ENCODE data around the gene VGLL1. TPM values are rescaled to one million over a fixed set of nuclear protein-coding genes. Genes with fewer than 3 reads are reported as not detected.

The VGLL1 gene
- not detected in 2 replicates for total RNA-seq (2014; rRNA removed; shearing (Covaris generic))
- not detected in 2 replicates for polyA plus RNA-seq (2015; cell fraction: cytosol; rRNA removed)
- not detected in 2 replicates for polyA plus RNA-seq (2015; cell fraction: nucleus; rRNA removed)

- in situ Hi-C loops (cut with HindIII; ENCODE audit: low pct_unique_long_range_greater_than_20kb, low sequenced_read_pairs) = no loop called here
- no peak for DNase-seq (ENCODE audit: low read depth, low spot score)
Measured at GRCh38 chrX:136531951-136532350, at the start of gene VGLL1. Gene VGLL1 (plus strand): TSS chrX:136532215. CDS start chrX:136536021, 3,806 bp downstream.

DNA sequence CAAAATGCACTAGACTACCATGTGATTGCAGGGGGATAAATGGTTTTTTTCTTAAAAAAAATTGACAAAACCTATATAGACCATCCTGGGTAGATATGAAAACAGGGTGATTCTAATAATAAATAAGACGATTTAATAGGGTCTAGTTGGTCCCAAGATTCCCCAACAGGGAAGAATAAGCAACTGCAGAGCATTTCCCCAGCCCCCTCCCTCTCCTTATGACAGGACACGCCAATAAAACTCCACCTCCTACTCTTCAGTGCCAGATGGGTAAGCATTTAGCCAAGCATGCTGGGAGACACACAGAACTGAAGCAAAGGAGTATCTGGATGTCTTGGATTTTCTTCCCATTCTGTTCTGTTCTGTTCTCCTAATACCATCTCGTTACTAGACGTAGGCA is 44.4 kb upstream of the VGLL1 start, which contains the start of gene BRS3:
Gene BRS3 (plus strand): TSS at position 301 of the 400 bp plus-strand sequence. CDS start 168 bp downstream, outside the sequence.
- DNase-seq (ENCODE audit: low read depth, low spot score) = no peak
- in situ Hi-C loops (cut with HindIII; ENCODE audit: low pct_unique_long_range_greater_than_20kb, low sequenced_read_pairs) = no loop called here

DNA sequence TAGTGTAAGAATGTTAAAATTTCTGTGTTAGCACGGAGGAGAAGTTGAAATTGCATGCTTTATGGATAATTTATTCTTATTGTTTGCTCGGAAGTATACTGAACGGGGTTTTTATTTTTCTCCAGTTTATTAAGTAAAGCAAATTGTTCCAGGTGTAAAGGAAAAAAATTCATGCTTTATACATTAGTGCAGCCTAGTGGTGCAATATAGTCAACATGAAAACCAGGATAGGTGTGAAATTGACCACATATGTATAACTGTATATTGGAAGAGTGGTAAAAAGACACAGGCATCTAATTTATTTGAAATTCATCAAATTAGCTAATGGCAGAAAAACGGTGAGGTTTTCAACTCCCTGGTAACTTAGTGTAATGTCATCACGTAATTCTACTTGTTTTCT is 43.3 kb upstream of the VGLL1 start:
- no peak for DNase-seq (ENCODE audit: low read depth, low spot score)
- in situ Hi-C loops (cut with HindIII; ENCODE audit: low pct_unique_long_range_greater_than_20kb, low sequenced_read_pairs) = no loop called here

GRCh38 chrX:136491832-136492231 is 40.2 kb upstream of the VGLL1 start:
- in situ Hi-C loops (cut with HindIII; ENCODE audit: low pct_unique_long_range_greater_than_20kb, low sequenced_read_pairs) = no loop called here
- peak; percentile 2 for DNase-seq (ENCODE audit: low read depth, low spot score)

DNA sequence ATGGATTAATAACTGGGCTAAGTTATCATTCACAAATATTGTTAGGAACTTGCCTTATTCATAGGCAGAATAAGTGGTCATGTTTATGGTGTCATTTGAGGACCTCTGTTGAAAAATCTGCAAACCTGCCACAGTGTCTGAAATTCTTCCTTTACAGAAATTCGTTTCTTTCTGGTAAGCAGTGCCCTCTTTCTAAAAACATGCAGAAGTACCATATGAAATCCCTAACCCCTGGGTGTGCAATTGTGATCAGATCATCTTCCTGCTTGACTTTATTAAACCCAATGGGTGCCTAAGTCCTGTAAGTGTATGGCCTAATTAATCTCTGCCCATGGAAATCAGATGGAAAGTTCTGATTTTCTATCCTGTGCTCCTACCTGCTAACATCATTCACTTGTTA is 39.0 kb upstream of the VGLL1 start:
- in situ Hi-C loops (cut with HindIII; ENCODE audit: low pct_unique_long_range_greater_than_20kb, low sequenced_read_pairs) = no loop called here
- peak; percentile 10 for DNase-seq (ENCODE audit: low read depth, low spot score)

DNA sequence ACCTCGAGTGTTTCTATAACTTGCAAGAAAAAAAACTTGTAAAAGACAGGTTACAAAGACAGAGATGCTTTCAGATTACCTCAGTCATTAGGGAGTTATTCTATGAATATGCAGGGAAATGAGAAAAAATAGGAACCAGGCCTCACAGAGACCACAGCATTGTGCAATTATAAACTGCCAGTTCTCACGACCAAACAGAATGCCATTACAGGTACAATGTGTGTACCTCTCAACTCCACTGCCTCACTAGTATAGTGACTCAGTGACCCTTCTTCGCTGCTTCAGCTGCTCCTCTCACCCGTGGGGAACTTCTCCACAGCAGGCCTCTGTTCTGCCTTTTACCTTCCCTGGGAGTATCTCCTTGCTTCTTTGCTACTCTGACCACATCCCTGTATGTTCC is 37.0 kb upstream of the VGLL1 start:
- in situ Hi-C loops (cut with HindIII; ENCODE audit: low pct_unique_long_range_greater_than_20kb, low sequenced_read_pairs) = no loop called here
- DNase-seq (ENCODE audit: low read depth, low spot score) = no peak

- DNase-seq (ENCODE audit: low read depth, low spot score) = no peak
- in situ Hi-C loops (cut with HindIII; ENCODE audit: low pct_unique_long_range_greater_than_20kb, low sequenced_read_pairs) = no loop called here
Measured at GRCh38 chrX:136496186-136496763, 35.7 kb upstream of the VGLL1 start.

- DNase-seq (ENCODE audit: low read depth, low spot score) = peak; percentile 87
- in situ Hi-C loops (cut with HindIII; ENCODE audit: low pct_unique_long_range_greater_than_20kb, low sequenced_read_pairs) = no loop called here
Measured at GRCh38 chrX:136496764-136497555, 35.1 kb upstream of the VGLL1 start.

GRCh38 chrX:136497556-136498052 is 34.4 kb upstream of the VGLL1 start, which contains the start of gene HTATSF1:
Gene HTATSF1 (plus strand): TSS chrX:136497592. CDS start chrX:136497685, 93 bp downstream.
- DNase-seq (ENCODE audit: low read depth, low spot score) = peak; percentile 27
- in situ Hi-C loops (cut with HindIII; ENCODE audit: low pct_unique_long_range_greater_than_20kb, low sequenced_read_pairs) = no loop called here

GRCh38 chrX:136519069-136519468 is 12.9 kb upstream of the VGLL1 start:
- in situ Hi-C loops (cut with HindIII; ENCODE audit: low pct_unique_long_range_greater_than_20kb, low sequenced_read_pairs) = no loop called here

GRCh38 chrX:136523770-136524169 is 8.2 kb upstream of the VGLL1 start:
- no peak for DNase-seq (ENCODE audit: low read depth, low spot score)
- in situ Hi-C loops (cut with HindIII; ENCODE audit: low pct_unique_long_range_greater_than_20kb, low sequenced_read_pairs) = no loop called here

More at GRCh38 chrX:136519069-136519468, 12.9 kb upstream of the VGLL1 start:
- DNase-seq (ENCODE audit: low read depth, low spot score) = peak; percentile 33

- in situ Hi-C loops (cut with HindIII; ENCODE audit: low pct_unique_long_range_greater_than_20kb, low sequenced_read_pairs) = no loop called here
Measured at GRCh38 chrX:136525738-136526606, 6.0 kb upstream of the VGLL1 start.

DNA sequence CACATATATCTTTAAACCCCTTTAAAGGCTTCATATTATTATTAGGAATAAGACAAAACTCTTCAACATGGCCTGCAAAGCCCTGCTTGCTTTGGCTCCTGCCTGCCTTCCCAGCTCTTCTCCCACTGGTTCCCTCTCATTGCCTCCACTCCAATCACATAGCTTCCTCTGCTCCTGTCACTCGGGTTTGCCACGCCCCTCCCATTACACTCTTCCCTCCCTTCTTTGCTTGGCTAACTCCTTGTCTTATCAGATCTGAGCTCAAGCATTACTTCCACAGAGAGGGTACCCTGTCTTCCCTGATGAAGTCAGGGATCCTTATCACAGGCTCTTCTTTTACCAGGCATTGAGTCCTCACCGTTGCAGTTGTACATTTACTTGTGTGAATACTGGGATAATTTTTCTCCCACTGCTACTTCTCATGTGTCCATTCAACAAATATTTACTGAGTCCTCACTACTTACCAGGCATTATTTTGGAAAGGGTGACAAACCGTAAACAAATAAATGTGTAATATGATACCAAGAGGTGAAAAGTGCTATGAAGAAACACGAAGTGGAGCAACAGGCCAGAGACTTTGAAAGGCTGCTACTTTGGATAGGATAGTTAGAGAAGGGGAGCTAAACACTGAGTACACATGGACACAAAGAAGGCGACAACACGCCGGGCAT is 3.2 kb upstream of the VGLL1 start:
- peak; percentile 2 for DNase-seq (ENCODE audit: low read depth, low spot score)
- in situ Hi-C loops (cut with HindIII; ENCODE audit: low pct_unique_long_range_greater_than_20kb, low sequenced_read_pairs) = no loop called here

More at GRCh38 chrX:136525738-136526606, 6.0 kb upstream of the VGLL1 start:
- no peak for DNase-seq (ENCODE audit: low read depth, low spot score)

- in situ Hi-C loops (cut with HindIII; ENCODE audit: low pct_unique_long_range_greater_than_20kb, low sequenced_read_pairs) = no loop called here
- DNase-seq (ENCODE audit: low read depth, low spot score) = no peak
Measured at GRCh38 chrX:136529795-136530194, 2.2 kb upstream of the VGLL1 start.

- in situ Hi-C loops (cut with HindIII; ENCODE audit: low pct_unique_long_range_greater_than_20kb, low sequenced_read_pairs) = no loop called here
- DNase-seq (ENCODE audit: low read depth, low spot score) = no peak
Measured at GRCh38 chrX:136534131-136534530, 2.1 kb downstream of the VGLL1 start.

GRCh38 chrX:136538811-136539210 is 6.8 kb downstream of the VGLL1 start:
- in situ Hi-C loops (cut with HindIII; ENCODE audit: low pct_unique_long_range_greater_than_20kb, low sequenced_read_pairs) = no loop called here
- no peak for DNase-seq (ENCODE audit: low read depth, low spot score)

DNA sequence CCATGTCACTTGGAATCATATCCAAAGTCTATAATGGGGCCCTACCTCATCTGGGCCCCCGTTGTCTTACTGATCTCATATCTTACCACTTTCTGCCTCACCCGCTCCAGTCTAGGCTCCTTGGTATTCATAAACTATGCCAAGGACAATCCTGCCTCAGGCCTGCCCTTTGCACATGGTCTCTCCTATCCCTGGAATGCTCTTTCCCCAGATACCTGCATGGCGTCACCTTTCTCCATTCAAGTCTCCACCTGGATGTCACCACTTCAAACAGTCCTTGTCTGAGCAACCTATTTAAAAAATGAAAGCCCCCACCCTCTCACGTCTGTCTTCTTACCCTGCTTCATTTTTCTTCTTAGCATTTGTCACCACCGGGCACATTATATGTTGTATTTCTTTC is 8.2 kb downstream of the VGLL1 start:
- in situ Hi-C loops (cut with HindIII; ENCODE audit: low pct_unique_long_range_greater_than_20kb, low sequenced_read_pairs) = no loop called here

More for the DNA sequence above, 8.2 kb downstream of the VGLL1 start:
- DNase-seq (ENCODE audit: low read depth, low spot score) = no peak

Measured in SK-MEL-5 (cell line).